Progenitor cell of endocrine pancreas (in vitro differentiated cells): Measurements from ENCODE around the gene UBR2. TPM values are rescaled to one million over a fixed set of nuclear protein-coding genes. Genes with fewer than 3 reads are reported as not detected.
A peak's percentile ranks its signal among the peaks of the same experiment; 100 is the strongest.
"Not testable (repeated sequence)": the region's sequence is repeated elsewhere in the genome, so short reads cannot be mapped to it uniquely, and the experiment has no call there.

ENCODE experiments used
- DNase-seq: peaks from one replicate; pipeline ENCODE4 v3.0.0; 2021; ENCODE audit warnings: low spot score; ENCODE audit not compliant: unreplicated experiment
- H3K27ac Mint-ChIP-seq: 2 replicates; pipeline ENCODE4 v1.8.0; 2021; ENCODE audit warnings: mild to moderate bottlenecking, moderate library complexity, mixed read lengths
- H3K27me3 Mint-ChIP-seq: 2 replicates; pipeline ENCODE4 v1.8.0; 2021; ENCODE audit warnings: mixed read lengths
- H3K36me3 Mint-ChIP-seq: 2 replicates; pipeline ENCODE4 v1.8.0; 2022; ENCODE audit warnings: mixed read lengths; ENCODE audit not compliant: insufficient read depth
- H3K4me1 Mint-ChIP-seq: 2 replicates; pipeline ENCODE4 v1.8.0; 2021; ENCODE audit warnings: low read depth, mixed read lengths
- H3K4me3 Mint-ChIP-seq: 2 replicates; pipeline ENCODE4 v1.8.0; 2021; ENCODE audit warnings: low read depth, mild to moderate bottlenecking, moderate library complexity, mixed read lengths
- H3K9me3 Mint-ChIP-seq: 2 replicates; pipeline ENCODE4 v1.8.0; 2021; ENCODE audit warnings: low read depth, mixed read lengths
- total RNA-seq: library from RNA; stranded (reverse); gene quantifications from 2 replicates; pipeline ENCODE4 v1.2.1, GENCODE V29; 2021
- TF ChIP-seq, protein P1 (sequence below): fragments of 200-600 bp; sonication (generic); IDR thresholded peaks from one replicate; pipeline ENCODE4 v1.5.0; 2021; ENCODE audit warnings: antibody characterized with exemption, mild to moderate bottlenecking; ENCODE audit not compliant: unreplicated experiment

Gene UBR2
- total RNA-seq, 1 donor from 2014 or later: 31.9 TPM

DNA sequence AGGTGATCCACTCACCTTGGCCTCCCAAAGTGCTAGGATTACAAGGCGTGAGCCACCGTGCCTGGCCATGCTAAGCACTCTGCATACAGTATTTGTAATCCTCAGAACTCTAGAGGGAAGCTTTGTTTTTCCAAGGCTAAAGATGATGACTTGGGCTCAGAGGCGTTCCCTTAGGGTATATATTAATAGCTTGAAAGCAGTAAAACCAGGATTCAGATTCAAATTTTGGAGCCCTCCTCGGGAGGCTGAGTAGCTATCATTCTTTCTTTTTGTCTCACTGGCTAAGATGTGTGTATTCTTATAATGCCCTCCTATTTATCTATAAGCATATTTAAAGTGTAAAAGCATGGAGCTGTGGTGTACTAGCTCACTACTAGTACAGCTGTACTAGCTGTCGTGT lies 90.0 kb downstream of the UBR2 start:
- Mint-ChIP-seq H3K9me3 (no peaks in the 10 kb centered on the region), H3K36me3 (peaks cover 18% of the 10 kb centered on the region), H3K27me3 (no peaks in the 10 kb centered on the region), H3K4me1 (no peaks in the 10 kb centered on the region), H3K4me3 (no peak overlapping the region), H3K27ac (no peak overlapping the region)
- TF ChIP-seq, protein P1, sequence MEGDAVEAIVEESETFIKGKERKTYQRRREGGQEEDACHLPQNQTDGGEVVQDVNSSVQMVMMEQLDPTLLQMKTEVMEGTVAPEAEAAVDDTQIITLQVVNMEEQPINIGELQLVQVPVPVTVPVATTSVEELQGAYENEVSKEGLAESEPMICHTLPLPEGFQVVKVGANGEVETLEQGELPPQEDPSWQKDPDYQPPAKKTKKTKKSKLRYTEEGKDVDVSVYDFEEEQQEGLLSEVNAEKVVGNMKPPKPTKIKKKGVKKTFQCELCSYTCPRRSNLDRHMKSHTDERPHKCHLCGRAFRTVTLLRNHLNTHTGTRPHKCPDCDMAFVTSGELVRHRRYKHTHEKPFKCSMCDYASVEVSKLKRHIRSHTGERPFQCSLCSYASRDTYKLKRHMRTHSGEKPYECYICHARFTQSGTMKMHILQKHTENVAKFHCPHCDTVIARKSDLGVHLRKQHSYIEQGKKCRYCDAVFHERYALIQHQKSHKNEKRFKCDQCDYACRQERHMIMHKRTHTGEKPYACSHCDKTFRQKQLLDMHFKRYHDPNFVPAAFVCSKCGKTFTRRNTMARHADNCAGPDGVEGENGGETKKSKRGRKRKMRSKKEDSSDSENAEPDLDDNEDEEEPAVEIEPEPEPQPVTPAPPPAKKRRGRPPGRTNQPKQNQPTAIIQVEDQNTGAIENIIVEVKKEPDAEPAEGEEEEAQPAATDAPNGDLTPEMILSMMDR: no peak
- no peak for DNase-seq

DNA sequence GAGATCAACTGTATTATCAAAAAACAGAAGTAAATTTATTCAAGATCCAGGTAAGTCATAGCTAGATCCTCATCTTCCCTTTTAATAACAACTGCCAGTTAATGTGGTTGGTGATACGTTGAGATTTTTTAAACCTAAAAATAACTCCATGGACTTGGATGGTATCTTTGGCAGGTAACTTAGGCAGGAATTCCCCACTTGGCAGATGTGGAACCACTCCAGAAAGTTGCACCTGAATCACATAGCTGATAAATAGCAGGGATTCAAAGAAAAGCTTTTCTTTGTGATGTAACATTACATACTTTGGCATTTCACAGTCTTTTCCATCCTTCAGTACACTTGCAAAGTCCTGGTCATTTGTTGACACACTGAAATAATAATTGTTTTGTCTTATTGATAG lies 96.0 kb downstream of the UBR2 start:
- H3K4me3 Mint-ChIP-seq: no peak overlapping the region
- H3K36me3 Mint-ChIP-seq: peaks cover 17% of the 10 kb centered on the region
- peak overlapping the region; percentile 3 for H3K27ac Mint-ChIP-seq
- TF ChIP-seq, protein P1: no peak
- H3K4me1 Mint-ChIP-seq: no peaks in the 10 kb centered on the region
- no peaks in the 10 kb centered on the region for H3K27me3 Mint-ChIP-seq
- H3K9me3 Mint-ChIP-seq: no peaks in the 10 kb centered on the region
- no peak for DNase-seq

DNA sequence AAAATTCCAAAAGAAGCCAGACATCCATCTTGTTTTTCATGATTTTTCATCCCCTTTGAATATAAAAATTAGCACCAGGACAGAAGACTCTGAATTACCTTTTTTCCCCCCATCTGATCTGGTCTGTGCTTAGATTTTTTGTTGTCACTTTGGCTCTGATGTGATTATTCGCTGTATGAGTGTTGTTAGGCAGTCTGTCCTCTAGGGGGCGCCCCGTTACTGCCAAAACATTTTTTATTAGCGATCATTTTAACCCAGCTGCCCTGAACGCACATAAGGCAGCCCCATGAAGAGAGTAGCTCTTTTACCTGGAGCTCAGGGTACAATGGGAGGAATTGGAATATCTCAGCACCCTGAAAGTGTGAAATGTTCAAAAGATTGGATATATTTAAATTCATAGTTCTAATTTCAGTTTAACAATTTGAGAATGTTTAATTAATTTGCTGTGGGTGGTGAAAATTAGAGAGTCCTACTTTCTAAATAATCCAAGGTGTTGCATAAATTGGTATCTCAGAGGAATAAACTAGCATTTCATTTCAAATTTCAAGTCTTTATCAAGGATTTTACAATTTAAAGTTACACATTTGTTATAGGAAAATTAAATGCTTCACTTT lies 97.8 kb downstream of the UBR2 start:
- no peaks in the 10 kb centered on the region for H3K4me1 Mint-ChIP-seq
- H3K27me3 Mint-ChIP-seq: no peaks in the 10 kb centered on the region
- no peak overlapping the region for H3K4me3 Mint-ChIP-seq
- peak; percentile 72 for DNase-seq
- H3K9me3 Mint-ChIP-seq: no peaks in the 10 kb centered on the region
- H3K27ac Mint-ChIP-seq: peak overlapping the region; percentile 25
- peaks cover 19% of the 10 kb centered on the region for H3K36me3 Mint-ChIP-seq
- TF ChIP-seq, protein P1: peak; percentile 93

DNA sequence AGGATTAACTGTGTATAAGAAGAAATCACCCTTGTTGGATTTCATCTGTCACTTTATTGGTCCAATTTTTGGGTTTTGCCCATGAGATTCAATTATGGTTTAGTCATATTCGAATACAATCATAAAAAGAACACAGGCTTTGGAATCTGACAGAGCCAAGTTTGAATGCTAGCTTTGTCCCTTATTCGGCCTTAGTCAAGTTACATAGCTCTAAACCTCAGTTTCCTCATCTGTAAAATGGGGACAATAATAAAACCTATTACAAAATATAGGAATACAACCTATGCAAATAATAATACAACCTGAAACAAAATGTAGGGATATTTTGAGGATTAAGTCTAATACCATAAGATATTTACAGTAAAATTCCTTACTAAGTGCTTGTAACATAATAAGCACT lies 100.9 kb downstream of the UBR2 start:
- no peak overlapping the region for H3K27ac Mint-ChIP-seq
- no peak for DNase-seq
- no peaks in the 10 kb centered on the region for H3K4me1 Mint-ChIP-seq
- TF ChIP-seq, protein P1: no peak
- H3K36me3 Mint-ChIP-seq: peaks cover 15% of the 10 kb centered on the region
- H3K9me3 Mint-ChIP-seq: no peaks in the 10 kb centered on the region
- H3K4me3 Mint-ChIP-seq: no peak overlapping the region
- no peaks in the 10 kb centered on the region for H3K27me3 Mint-ChIP-seq

DNA sequence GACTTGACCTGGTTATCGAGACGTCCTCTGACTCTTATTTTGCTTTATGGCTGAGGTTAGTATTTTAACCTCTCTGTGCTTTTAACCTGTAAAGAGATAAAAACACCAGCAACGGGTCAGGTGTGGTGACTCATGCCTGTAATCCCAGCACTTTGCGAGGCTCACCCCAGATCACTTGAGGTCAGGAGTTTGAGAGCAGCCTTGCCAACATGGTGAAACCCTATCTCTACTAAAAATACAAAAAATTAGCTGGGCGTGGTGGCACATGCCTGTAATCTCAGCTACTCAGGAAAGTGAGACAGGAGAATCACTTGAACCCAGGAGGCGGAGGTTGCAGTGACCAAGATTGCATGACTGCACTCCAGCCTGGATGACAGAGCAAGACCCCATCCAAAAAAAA lies 110.5 kb downstream of the UBR2 start:
- H3K36me3 Mint-ChIP-seq: peaks cover 37% of the 10 kb centered on the region
- H3K4me1 Mint-ChIP-seq, H3K27me3 Mint-ChIP-seq, DNase-seq, H3K4me3 Mint-ChIP-seq, H3K27ac Mint-ChIP-seq, H3K9me3 Mint-ChIP-seq: not testable (repeated sequence)

DNA sequence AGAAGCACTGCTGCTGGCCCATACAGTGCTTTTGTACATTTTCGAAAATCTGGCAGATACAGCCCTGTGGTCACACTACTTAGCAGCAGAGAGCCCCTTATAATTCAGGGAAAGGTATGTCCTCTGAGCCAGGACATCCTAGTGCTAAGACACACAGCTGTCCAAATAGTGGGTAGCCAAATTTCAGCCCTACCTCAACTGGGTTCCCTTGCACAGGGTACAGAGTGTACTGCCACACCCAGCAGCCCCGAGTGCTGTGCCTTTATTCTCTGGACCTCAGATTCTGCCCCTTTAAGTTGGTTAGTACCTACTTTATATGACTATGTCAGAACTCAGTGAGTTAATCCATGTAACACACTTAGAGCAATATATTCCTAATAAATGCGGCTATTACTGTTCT lies 111.0 kb downstream of the UBR2 start:
- H3K9me3 Mint-ChIP-seq: no peaks in the 10 kb centered on the region
- H3K4me3 Mint-ChIP-seq: no peak overlapping the region
- TF ChIP-seq, protein P1: no peak
- no peaks in the 10 kb centered on the region for H3K27me3 Mint-ChIP-seq
- peaks cover 40% of the 10 kb centered on the region for H3K36me3 Mint-ChIP-seq
- no peak overlapping the region for H3K27ac Mint-ChIP-seq
- H3K4me1 Mint-ChIP-seq: no peaks in the 10 kb centered on the region
- DNase-seq: no peak
